HG03469 (cell line): Measurements from ENCODE around the gene EDC3.
"Not testable (repeated sequence)": the region's sequence is repeated elsewhere in the genome, so short reads cannot be mapped to it uniquely, and the experiment has no call there.

ENCODE experiments used
- ATAC-seq: cut with Tn5 transposase; IDR thresholded peaks from one replicate; pipeline ENCODE4 v1.9.1; 2021; ENCODE audit warnings: mild to moderate bottlenecking, moderate library complexity, moderate number of reproducible peaks; ENCODE audit not compliant: unreplicated experiment

Gene EDC3

DNA sequence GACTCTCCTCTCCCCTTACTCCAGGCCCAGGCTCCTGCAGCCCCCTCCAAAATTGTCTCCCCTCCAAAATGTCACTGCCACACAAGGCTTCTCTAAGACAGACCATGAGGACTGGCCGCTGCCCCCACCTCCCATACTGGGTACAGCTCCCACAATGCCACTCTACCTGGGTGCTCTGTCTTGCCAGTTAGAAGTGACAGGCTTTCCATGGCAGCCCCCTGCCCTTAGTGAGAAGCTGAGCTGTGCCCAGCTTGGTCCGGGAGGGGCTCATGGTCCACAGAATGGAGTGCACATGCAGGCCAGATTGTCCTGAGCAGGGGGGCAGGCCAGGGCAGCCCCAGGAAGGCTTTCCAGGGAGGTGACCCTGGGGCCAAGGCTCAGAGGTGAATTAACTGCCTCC lies 83.1 kb downstream of the EDC3 start:
- ATAC-seq: no peak

DNA sequence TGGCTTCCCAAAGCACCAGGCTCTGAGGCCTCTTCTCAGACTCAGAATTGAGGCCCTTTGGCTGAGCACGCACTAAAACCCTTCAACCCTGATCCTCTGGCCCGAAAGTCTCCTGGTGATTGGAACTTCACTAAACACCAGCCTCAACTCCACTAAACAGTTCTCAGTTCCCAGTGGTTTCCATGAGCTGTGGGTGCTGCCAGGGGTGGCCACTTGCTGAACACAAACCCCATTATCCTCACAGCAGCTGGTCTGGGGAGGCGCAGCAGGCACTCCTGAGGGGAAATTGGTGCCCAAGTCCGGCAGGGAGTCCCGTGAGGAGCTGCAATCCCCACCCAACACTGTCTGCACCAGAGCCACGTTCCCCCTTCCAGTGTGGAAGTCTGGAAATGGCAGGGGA lies 84.0 kb downstream of the EDC3 start:
- no peak for ATAC-seq

DNA sequence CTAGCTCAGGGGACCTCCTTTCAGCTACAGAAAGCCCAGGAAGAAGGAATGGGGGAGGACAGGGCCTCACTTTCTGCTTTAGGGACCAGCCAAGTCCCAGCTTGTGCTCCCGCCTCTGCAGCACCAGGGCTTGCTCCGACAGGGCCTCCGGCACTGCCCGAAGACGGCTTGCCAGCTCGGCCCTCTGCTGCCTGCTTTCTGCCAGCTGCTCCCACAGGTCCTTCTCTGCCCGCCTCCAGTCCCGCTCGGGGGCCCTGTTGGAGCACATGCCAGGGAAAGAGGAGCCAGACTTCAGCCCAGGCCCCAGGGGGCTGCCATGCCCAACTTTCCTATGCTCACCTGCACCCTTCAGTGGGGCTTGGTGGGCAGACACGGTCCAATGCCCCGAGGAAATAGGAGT lies 84.5 kb downstream of the EDC3 start:
- ATAC-seq: no peak

DNA sequence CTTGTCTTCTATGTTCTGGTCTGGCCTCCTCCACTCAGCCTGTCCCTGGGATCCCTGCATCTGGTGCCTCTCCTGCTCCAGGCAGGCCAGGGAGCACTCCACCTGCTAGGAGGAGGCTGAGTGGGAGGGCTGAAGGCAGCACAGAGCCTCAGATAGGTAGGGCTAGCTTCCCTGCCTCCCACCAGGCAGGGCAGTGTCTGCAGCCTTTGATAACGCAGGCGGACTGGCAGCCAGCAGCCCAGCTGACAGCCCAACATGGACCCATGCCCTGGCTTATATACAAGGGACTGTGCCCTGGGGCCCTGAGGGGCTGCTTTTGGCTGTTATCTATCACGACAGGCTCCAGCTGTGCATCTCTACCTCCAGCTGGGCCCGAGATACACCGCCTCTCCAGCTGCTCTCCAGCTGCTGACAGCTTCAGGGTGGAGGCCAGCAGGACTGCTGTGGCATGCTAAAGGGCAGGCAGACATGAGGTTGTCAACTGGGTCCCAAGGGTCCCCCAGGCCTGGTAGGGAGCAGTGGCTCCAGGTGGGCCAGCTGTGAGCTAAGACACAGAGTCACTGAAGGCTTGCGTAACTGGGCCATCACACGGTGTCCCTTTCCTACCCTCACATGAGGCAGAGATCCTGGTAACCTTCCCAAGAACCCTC lies 85.4 kb downstream of the EDC3 start:
- ATAC-seq: no peak

DNA sequence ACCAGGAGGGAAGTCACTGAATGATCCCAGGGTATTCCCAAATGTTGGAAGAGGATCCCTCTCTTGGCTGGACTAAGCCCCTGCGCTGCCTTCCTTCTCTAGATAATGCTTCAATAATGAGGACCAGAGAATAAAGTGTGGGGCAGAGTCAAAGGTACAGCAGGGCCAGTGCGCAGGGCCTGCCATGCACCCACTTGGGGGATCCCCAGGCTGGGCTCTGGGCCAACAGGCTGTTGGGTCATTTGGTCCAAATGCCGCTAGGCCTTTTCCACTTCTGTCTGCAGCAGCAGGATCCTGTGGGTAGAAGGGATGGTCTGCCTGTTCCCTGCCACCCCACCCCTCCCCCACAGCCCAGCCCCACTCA lies 85.9 kb downstream of the EDC3 start:
- ATAC-seq: no peak

DNA sequence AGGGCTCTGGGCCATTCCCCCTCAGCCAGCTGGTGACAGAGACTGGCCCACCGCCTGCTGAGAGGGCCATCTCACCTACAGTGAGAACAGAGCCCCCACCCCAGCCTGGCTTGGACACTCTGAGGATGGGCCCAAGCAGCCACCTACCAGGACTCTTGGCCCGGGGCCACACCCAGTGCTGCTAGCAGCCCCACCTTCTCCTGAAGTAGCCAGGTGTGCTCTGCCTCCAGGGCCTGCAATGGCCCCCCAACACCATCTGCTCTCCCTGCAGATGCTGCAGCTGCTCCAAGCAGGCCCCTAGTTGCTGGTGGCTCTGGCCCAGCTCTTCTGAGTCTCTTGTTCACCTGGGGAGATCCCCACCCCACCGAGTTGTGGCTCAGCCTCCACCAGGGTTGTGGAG lies 87.0 kb downstream of the EDC3 start:
- ATAC-seq: no peak

DNA sequence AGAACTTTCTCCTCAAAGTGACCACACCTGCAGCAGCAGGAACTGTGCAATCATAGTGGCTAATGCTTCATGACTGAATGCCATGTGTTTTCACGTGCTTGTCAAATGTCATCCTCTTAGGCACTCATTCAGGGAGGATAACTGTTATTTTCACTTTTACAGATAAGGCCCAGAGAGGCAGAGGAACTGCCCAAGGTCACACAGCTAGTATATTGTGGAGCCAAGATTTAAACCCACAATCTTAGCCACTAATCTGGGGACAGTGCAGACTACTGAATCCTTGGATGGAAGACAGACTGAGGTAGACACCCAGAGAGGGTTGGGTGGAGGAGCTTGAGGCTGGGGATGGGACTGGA lies 90.1 kb downstream of the EDC3 start:
- ATAC-seq: no peak

DNA sequence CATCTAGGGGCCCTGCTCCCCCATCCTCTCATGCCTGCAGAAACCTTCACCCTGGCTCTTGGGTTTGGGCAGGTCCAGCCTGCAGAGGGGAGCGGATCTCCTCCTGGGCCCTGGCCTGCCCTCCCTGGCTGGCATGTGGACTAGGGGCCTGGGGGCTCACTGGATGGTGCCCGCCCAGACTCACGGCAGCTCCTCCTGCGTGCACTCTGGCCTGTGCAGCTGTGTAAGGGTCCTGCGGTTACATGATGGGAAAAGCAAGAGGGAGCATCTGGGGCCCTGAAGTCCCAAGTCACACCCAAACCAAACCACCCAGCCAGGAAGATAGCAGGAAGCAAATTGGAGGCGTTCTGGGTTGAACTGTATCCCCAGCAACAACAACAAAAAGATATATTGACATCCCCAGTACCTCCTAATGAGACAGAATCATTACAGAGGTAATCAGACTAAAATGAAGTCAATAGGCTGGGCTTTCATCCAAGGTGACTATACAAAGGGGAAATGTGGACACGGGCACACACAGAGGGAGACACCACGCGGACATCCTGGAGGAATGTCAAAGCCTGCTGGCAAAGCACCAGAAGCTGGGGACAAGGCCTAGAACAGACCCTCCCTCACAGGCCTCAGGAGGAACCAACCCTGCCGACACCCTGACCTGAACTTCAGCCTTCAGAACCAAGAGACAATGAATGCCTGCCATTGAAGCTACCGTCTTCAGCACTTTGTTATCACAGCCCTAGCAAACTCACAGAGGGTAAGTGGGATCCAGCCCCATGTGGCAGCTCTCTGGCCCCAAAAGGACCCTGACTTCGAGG lies 90.6 kb downstream of the EDC3 start:
- no peak for ATAC-seq

DNA sequence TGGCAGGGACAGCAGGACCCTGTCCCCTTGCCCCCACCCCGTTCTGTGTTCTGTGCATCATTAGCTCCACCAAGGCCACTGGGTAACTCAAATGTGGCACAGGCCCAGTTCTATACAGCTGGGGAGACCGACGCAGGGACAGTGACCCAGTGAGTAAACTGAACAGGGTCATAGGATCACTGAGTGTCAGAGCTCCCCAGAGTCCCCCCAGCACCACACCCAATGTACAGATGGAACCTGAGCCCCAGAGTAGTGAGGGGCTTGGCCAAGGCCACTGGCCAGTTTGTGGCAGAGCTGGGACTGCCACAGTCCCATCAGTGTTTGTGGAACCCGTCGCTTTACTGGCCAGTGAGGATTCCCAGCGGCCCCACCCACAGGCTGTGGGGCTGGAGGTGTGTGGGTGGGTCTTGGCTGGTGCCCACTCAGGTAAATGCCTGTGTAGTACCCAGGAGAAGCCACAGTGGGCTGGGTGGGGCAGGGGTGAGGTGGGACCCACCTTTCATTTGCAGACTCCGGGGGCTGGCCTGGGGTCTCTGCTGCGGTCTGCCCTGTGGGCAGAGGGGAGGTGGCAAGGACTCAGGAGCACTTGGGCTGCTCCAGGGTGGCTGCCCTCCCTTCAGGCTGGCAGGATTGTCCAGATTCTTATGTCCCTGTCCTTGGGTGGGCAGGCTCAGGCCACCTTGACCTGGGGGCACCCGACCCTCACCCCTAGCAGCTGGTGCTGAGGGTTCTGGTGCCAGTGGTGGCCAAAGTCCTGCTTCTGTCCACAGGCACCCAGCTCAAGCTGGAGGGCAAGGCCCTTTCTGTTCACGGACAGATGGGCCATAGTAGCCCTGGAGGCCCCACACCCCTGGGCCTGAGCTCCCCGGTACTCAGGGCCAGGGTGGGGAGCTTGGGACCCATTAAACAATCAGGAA lies 91.8 kb downstream of the EDC3 start:
- ATAC-seq: no peak

DNA sequence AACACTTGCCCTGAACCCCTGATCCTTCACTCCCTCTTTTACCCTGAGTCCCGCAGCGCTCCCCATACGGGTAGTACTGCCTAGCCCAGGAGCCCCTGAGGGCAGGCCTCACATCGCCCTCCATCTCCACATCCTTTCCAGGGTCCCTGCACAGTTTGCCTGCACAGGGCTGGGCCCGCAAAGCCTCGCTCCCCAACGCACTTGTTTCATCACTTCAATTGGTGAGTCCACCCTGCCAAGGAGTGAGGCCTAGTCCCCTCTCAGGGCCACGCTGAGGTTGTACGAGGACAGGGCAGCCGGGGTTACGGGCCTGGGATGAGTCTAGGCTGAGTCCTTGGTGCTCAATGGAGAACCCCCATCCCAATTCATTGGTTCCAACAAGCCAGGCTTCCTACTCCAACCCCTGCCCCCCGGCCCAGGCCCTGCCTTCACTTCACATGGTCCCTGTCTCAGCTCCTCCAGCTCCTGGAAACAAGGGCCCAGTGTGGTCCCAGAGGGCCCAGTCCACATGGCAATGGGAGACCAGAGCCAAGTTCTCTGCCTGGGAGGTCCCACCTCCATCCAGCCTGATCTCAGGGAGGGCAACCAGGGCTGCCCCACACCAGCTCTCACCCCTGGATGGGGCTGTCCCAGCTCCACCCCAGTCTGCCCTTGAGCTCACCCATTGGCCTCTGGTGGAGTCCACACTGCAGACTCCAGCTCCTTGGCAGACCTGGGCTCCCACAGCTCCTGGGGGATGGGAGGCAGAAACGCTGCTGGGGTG lies 92.6 kb downstream of the EDC3 start:
- no peak for ATAC-seq

DNA sequence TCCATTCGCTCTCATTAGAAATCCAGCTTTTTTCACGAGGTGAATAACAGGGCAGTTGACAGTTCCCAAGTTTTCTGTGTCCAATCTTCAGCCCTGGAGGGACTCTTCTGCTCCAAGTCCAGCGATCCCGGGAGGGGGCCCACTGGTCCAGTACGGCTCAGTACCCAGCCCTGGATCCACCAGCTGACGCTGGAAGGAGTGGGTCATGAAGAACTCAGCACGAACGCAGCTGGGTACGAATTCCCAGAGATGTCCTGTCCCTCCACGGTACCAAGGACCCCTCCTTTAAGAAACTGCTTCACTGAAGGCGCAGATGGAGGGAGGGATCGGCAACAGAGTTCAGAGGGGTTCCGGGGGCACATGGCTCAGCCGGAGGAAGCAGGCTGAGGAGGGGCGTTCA lies 96.7 kb downstream of the EDC3 start:
- no peak for ATAC-seq

DNA sequence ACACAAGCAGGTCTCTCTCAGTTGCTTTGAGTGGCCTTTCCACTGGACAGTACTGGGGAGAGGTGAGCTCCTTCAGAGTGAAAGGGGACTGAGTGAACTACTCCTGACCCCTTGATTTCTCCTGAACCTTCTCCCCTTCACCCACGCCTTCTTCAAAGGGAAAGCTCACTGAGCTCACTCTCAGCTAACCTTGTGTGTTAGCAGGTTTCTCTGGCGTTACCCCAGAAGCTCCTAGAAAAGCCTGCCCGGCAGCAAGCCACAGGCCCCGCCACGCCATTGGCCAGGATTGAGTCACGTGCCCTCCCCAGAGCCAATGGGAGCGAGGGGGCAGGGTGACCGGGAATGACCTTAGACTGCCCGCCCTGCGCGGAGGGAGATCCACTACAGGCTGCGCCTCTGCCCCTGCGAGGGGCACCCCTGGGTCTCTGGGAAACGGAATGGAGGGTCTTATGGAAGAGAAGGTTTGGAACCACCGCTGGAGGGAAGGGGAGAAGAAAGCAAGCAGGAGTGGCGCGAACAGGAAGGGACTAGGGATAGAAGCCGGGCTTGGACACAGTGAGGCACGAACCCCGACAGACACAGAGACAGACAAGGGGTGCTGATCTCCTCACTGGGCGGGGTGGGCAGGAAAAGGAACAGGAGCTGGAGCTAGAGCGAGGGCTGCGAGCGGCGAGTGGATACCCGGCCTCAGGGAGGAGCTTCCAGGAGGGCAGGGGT lies 97.5 kb downstream of the EDC3 start:
- peak; percentile 67 for ATAC-seq

DNA sequence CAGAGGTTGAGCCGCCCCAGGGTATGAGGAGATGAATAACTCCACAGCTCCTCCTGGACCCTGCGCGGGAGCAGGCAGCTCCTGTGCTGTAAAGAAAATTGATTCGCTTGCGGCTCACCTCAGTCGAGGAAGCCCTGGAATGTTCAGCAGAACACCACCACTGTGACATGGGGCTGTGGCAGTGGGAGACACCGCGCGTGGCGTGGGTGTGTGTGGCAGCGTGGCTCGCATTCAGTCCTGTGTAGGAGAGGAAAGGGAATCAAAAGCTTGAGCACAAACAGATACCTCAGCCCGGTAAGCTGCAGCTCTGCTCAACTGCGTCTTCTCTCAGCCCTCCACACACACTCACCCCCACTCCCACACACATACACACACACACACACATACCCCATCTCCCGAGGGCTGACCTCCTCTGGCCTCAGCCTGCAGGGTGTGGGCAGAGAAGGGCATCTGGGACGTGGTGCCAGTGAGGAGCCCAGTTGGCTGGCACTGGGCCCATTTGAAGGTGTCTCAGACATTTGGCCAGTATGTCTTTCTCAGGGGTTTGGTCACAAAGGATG lies 98.6 kb downstream of the EDC3 start:
- ATAC-seq: not testable (repeated sequence)

DNA sequence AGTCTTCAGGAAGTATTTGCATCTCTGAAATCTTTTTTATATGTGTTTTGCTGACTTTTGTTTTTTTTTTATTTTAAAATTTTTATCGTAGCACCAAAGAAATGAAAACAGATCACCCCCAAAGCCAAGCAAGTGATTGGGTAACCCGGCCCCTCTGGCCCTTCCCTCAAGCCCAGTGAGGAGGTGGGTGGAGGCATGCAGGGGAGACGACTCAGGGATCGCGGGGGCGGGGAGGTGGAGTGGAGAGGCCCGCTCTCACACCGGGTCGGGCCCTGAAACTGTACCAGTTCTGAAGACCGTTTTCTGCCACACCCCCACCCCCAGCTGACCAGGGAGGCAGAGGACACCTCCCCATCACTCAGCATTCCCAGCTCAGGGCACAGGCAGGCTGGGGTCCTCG lies 99.1 kb downstream of the EDC3 start:
- ATAC-seq: not testable (repeated sequence)

DNA sequence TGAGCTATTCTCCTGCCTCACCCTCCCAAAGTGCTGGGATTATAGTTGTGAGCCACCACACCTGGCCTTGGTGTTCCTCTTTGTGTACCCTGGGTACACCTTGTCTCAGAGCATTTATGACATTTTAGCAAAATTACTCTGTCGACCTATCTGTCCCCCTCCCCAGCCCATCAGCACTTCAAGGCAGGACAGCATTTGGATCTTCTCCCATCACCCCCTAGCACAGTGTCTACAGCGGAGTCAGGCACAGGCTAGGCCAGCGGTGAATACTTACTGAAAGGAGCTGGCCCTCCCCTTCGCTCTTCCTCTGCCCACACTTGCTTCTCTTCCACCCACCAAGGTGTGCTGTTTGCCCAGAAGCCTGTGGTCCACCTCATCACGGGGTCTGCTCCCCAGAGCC lies 100.6 kb downstream of the EDC3 start:
- no peak for ATAC-seq

DNA sequence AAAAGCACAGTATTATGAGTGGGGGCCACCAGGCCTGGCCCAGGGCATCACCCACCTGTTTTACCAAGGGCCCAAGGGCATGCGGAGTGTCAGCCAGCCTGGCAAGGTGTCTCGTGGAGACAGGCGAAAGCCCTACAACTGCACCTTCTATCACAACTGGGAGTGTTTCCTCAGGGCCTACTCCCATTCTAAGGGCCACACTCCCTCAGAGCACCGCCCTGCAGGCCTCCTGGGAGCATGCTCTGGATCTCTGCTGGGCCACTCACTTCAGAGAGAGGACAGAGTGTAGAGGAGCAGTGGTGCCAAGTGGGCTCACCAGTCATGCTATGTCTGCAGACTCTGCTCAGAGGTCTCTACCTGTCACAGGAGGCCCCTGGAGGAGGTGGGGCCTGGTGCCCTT lies 101.4 kb downstream of the EDC3 start:
- ATAC-seq: no peak

DNA sequence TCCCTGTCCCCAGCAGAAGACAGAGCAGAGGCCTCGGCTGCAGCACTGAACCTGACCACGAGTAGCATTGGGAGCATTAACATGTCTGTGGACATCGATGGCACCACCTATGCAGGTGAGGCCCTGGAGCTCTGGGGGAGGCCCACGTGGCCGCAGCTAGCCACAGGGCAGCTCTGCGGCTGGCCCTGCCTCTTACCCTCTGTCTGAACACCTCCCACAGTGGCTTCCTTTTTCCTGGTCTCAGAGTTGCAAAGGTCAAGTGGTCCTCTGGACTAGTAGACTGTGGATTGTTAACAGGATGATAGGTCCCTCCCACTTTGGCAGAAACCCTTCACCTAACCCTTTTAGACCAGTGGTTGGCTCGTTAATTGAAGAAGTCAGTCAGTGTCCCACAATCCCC lies 102.7 kb downstream of the EDC3 start:
- ATAC-seq: no peak

DNA sequence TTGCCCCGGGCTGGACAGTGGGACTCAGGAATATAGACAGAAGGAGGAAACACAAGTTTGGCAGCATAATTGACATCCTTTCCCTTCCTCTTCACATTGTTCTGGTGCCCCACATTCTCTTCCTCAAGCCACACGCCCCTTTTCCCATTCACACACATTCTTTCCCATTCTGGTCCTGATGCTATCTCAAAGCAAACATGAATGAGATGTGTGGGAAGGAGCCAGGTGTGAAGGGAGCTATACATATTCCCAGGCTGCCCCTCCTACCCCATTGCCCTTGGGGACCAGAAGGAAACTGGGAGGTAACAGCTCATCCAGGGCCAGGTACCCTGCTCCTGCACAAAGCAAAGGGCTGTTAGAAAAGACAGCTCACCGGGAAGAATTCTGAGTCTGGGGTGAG lies 103.6 kb downstream of the EDC3 start:
- no peak for ATAC-seq

DNA sequence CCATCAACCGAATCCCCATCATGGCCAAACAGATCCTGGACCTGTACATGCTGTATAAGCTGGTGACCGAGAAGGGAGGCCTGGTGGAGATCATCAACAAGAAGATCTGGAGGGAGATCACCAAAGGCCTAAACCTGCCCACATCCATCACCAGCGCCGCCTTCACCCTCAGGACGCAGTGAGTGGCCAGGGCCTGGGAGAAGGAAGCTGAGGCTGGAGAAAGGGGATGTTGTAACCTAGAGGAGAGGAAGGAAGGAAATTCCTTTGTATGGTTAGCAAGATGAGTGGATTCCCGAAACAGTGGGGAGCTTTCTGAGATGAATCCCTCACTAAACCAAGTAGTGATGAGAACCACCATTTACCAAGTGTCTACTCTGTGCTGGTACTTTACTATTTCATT lies 106.0 kb downstream of the EDC3 start:
- ATAC-seq: no peak

DNA sequence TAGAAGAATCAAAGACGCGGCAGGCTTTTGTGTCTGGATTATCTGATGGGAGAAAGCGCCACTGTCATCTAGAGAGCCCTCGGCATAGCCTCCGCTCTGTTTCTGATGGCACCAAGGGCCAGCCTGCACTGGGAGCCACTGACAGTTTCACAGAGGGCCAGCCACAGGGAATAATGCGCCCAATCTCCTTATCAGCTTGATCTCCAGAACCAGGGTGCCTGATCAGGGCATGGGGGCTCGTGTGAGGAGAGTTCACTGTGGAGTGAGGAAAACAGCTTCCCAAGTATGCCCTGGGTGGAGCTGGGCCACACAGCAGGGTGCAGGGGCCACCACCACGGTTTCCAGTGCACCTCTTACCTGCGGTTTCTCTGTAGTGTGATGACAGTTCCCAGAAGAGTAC lies 110.0 kb downstream of the EDC3 start:
- ATAC-seq: no peak
